Esophagus muscularis mucosa (tissue), 4 donors: Measurements from ENCODE around the gene SAMD4B. TPM values are rescaled to one million over a fixed set of nuclear protein-coding genes. Genes with fewer than 3 reads are reported as not detected.

Experiments
- DNase-seq: peaks from one replicate; pipeline ENCODE4 v3.0.0-alpha.2; 2017; ENCODE audit errors: extremely low spot score
- H3K27ac ChIP-seq, 4 donors: fragments of 200-600 bp; sonication (generic); replicated peaks in 1 of 4; 1 replicate in 3 of 4; 2 replicates in 1 of 4; pipeline ENCODE4 v1.5.1; 2016 to 2019; ENCODE audit warnings: mild to moderate bottlenecking in 1 of 4
- H3K27me3 ChIP-seq, 4 donors: fragments of 200-600 bp; sonication (generic); one replicate each; pipeline versions ENCODE4 v1.5.1 to v1.6.0; 2016 to 2019
- H3K36me3 ChIP-seq, 4 donors: fragments of 200-600 bp; sonication (generic); one replicate each; pipeline ENCODE4 v1.5.1; 2016 to 2019
- H3K4me1 ChIP-seq, 4 donors: fragments of 200-600 bp; sonication (generic); one replicate each; pipeline ENCODE4 v1.5.1; 2016 to 2019
- H3K4me3 ChIP-seq, 4 donors: fragments of 200-600 bp; sonication (generic); 1 replicate in 2 of 4; 2 replicates in 2 of 4; pipeline ENCODE4 v1.5.1; 2016 to 2019; ENCODE audit warnings: mild to moderate bottlenecking in 4 of 4, moderate library complexity in 1 of 4
- H3K9me3 ChIP-seq, 4 donors: fragments of 200-600 bp; sonication (generic); 1 replicate in 3 of 4; 2 replicates in 1 of 4; pipeline ENCODE4 v1.5.1; 2016 to 2019
- CTCF ChIP-seq, 3 experiments: fragments of 200-600 bp in 2 of 3; fragments of 450-650 bp in 1 of 3; sonication (generic) in 2 of 3; IDR thresholded peaks; one replicate each; pipeline ENCODE4 v1.5.1; 2017 to 2019; ENCODE audit warnings: antibody characterized with exemption in 3 of 3, mild to moderate bottlenecking in 2 of 3, moderate library complexity in 1 of 3
- EP300 ChIP-seq: sonication (generic); formaldehyde crosslinking; IDR thresholded peaks from one replicate; pipeline ENCODE4 v1.6.1; 2017; ENCODE audit warnings: antibody characterized with exemption
- POLR2A ChIP-seq: fragments of 450-650 bp; IDR thresholded peaks from one replicate; pipeline ENCODE4 v1.6.1; 2017; ENCODE audit warnings: antibody characterized with exemption, moderate library complexity, mild to moderate bottlenecking, low read depth
- POLR2AphosphoS5 ChIP-seq, 2 donors: sonication (generic); formaldehyde crosslinking; IDR thresholded peaks; one replicate each; pipeline ENCODE4 v1.6.1; 2017; ENCODE audit warnings: antibody characterized with exemption in 2 of 2
- WGBS: methylation state at CpG from one replicate; pipeline ENCODE4 v1.1.5; 2018; 5-methylcytosine and 5-hydroxymethylcytosine counted together
- intact Hi-C: fragments of 100-400 bp; cut with DNase I; formaldehyde crosslinking; loops from one replicate; pipeline ENCODE4 v1.15.1; 2023
- total RNA-seq, 4 donors: library from RNA; depleted of rRNA; stranded (reverse); fragments of >200 nt; gene quantifications; one replicate each; pipeline versions ENCODE4 v1.1.0 to v1.2.1, GENCODE V29; 2016

Gene SAMD4B
- total RNA-seq, 4 donors from 2014 or later: 59.8 to 138 (median 104) TPM

GRCh38 chr19:39341129-39341718 lies 997 bp upstream of the SAMD4B start:
- H3K27me3 ChIP-seq: no peaks in the 10 kb centered on the region
- WGBS: under 1% methylated on average over 17 of the region's 17 CpGs
- H3K36me3 ChIP-seq: peaks cover 0 to 10% (median 4%) of the 10 kb centered on the region in 4 donors
- peak overlapping the region; percentile 63 to 91 (median 80) for H3K4me3 ChIP-seq
- TF ChIP-seq CTCF (IDR thresholded peaks at IDR 0.05): no peak
- TF ChIP-seq POLR2AphosphoS5 (IDR thresholded peaks at IDR 0.05): no peak
- no peak for TF ChIP-seq POLR2A
- TF ChIP-seq EP300: no peak
- H3K27ac ChIP-seq: peak overlapping the region; percentile 81 to 93 (median 90)
- intact Hi-C loops: loop anchor here (10.0 kb wide), 2 partner anchors 84 to 194 kb away; partner anchors contain the start of gene EID2B
- H3K4me1 ChIP-seq: peaks cover 32 to 51% (median 48%) of the 10 kb centered on the region in 4 donors
- no peak for DNase-seq
- H3K9me3 ChIP-seq: no peaks in the 10 kb centered on the region

- Histone ChIP-seq H3K27me3 (no peaks in the 10 kb centered on the region), H3K4me3 (peak overlapping the region; percentile 84 to 91 (median 88)), H3K27ac (peak overlapping the region; percentile 85 to 93 (median 90)), H3K4me1 (peaks cover 43 to 63% (median 61%) of the 10 kb centered on the region in 4 donors), H3K36me3 (peaks cover 0 to 10% (median 5%) of the 10 kb centered on the region in 4 donors), H3K9me3 (no peaks in the 10 kb centered on the region)
- whole genome bisulfite sequencing: 1% methylated on average over 14 of the region's 51 CpGs
- intact Hi-C loops: loop anchor here (10.0 kb wide), 2 partner anchors 82 to 192 kb away; partner anchors contain the start of gene EID2B
- no peak for DNase-seq
- no peak for TF ChIP-seq POLR2AphosphoS5 (IDR thresholded peaks at IDR 0.05)
- TF ChIP-seq EP300: no peak
- no peak for TF ChIP-seq CTCF (IDR thresholded peaks at IDR 0.05)
- no peak for TF ChIP-seq POLR2A
Measured at GRCh38 chr19:39342647-39343305, 555 bp downstream of the SAMD4B start.

GRCh38 chr19:39345956-39346355 lies 3.7 kb downstream of the SAMD4B start:
- Histone ChIP-seq H3K27me3 (no peaks in the 10 kb centered on the region), H3K9me3 (no peaks in the 10 kb centered on the region), H3K4me1 (peaks cover 46 to 76% (median 67%) of the 10 kb centered on the region in 4 donors), H3K4me3 (no peak overlapping the region), H3K27ac (peak overlapping the region in 3 of 4 donors; percentile 2 to 36 (median 31)), H3K36me3 (peaks cover 0 to 30% (median 24%) of the 10 kb centered on the region in 4 donors)
- DNase-seq: no peak
- intact Hi-C loops: loop anchor here (10.0 kb wide), 2 partner anchors 79 to 189 kb away; partner anchors contain the start of gene EID2B
- WGBS: 62% methylated on average over 1 of the region's 1 CpG
- no peak for TF ChIP-seq EP300
- TF ChIP-seq CTCF (IDR thresholded peaks at IDR 0.05): peak in 1 of 3 experiments; percentile 9
- TF ChIP-seq POLR2A: no peak
- no peak for TF ChIP-seq POLR2AphosphoS5 (IDR thresholded peaks at IDR 0.05)

- Histone ChIP-seq H3K36me3 (peaks cover 5 to 43% (median 30%) of the 10 kb centered on the region in 4 donors), H3K4me3 (no peak overlapping the region), H3K4me1 (peaks cover 44 to 87% (median 73%) of the 10 kb centered on the region in 4 donors), H3K9me3 (no peaks in the 10 kb centered on the region), H3K27ac (peak overlapping the region in 1 of 4 donors; percentile 3), H3K27me3 (no peaks in the 10 kb centered on the region)
- DNase-seq: no peak
- 85% methylated on average over 4 of the region's 4 CpGs for WGBS
- intact Hi-C loops: loop anchor here (10.0 kb wide), 2 partner anchors 77 to 187 kb away; partner anchors contain the start of gene EID2B
- TF ChIP-seq POLR2A: no peak
- no peak for TF ChIP-seq EP300
- TF ChIP-seq CTCF (IDR thresholded peaks at IDR 0.05): no peak
- no peak for TF ChIP-seq POLR2AphosphoS5 (IDR thresholded peaks at IDR 0.05)
Measured at GRCh38 chr19:39347332-39348164, 5.3 kb downstream of the SAMD4B start.
